Activated CD8-positive, alpha-beta memory T cell treated with anti-CD3 and anti-CD28 coated beads for 36 hours (primary cell): ENCODE measurements around the gene TSPYL4. TPM values are rescaled to one million over a fixed set of nuclear protein-coding genes. Genes with fewer than 3 reads are reported as not detected.

Experiments used
- CTCF ChIA-PET: fragments of 350-600 bp; sonication (Branson Sonifier 250); formaldehyde crosslinking; loops from one replicate; lab custom pipeline; 2021; ENCODE audit warnings: antibody characterized with exemption; lab: Charles Lee
- POLR2A ChIA-PET: fragments of 350-600 bp; sonication (Branson Sonifier 250); formaldehyde crosslinking; loops from one replicate; lab custom pipeline; 2021; ENCODE audit warnings: antibody characterized with exemption; lab: Charles Lee
- total RNA-seq, 2 experiments: library from RNA; stranded (reverse); gene quantifications; one replicate each; pipeline ENCODE4 v1.2.3, GENCODE V29; 2021

Gene TSPYL4
- total RNA-seq, 2 experiments from 2014 or later = 17.2 to 18.2 TPM

DNA sequence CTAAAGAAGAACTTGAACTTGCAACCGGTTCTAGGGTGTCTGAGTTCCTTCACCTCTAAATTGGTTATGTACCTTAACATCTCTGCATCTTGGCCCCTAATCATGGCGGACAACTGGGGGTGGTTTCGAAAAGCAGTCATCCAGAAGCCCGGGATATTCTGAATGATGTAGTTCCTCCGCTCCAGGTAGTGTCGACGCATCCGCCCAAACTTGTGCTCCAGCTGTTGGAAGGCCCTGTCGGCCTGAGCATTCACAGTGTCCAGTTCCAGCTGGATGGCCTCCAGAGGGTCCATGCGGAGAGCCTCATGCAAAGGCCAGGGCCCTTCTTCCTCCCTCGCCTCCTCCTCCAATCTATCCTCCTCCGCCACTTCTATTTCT lies 25.0 kb upstream of the TSPYL4 start:
- ChIA-PET POLR2A (interaction anchor here (0.6 to 1.5 kb wide), 3 partner anchors 10 to 309 kb away, joined by 3 to 8 read pairs (median 3); no protein-coding TSS in a partner anchor), CTCF (interaction anchor here (1.1 kb wide), 1 partner anchor 9 kb away, joined by 4 read pairs; no protein-coding TSS in a partner anchor)

DNA sequence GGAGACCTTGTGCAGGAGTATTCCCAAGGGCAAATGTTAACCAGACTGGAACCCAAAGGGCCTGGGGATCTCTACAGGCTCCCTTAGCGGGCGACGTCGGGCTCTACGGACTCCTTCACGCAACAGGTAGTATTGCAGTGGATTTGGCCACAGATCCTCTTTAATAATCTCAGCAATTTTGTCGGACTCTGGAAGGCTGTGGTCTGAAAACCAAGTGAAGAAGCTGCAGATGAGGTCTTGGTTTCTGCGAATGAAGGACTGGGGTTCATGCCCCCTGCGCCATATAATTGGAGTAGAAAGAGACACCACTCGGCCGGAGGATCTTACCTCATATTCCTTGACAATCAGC lies 24.6 kb upstream of the TSPYL4 start:
- ChIA-PET CTCF (interaction anchor here (1.1 kb wide), 1 partner anchor 9 kb away, joined by 4 read pairs; no protein-coding TSS in a partner anchor), POLR2A (no interaction called here)

- CTCF ChIA-PET = interaction anchor here (0.7 to 1.0 kb wide), 2 partner anchors 10 to 11 kb away, joined by 3 read pairs; no protein-coding TSS in a partner anchor
- POLR2A ChIA-PET = no interaction called here
These were observed 23.2 kb upstream of the TSPYL4 start for GRCh38 chr6:116277124-116277523.

GRCh38 chr6:116271149-116271708 lies 17.4 kb upstream of the TSPYL4 start:
- ChIA-PET POLR2A (no interaction called here), CTCF (no interaction called here)

GRCh38 chr6:116268589-116269293 lies 14.9 kb upstream of the TSPYL4 start:
- POLR2A ChIA-PET = interaction anchor here (2.1 kb wide), 1 partner anchor 11 kb away, joined by 8 read pairs; the partner anchor contains the start of gene TSPYL1
- CTCF ChIA-PET = interaction anchor here (0.8 to 1.2 kb wide), 3 partner anchors 15 to 292 kb away, joined by 3 to 4 read pairs (median 4); partner anchors contain the start of gene TSPYL4

- ChIA-PET POLR2A (interaction anchor here (2.1 kb wide), 1 partner anchor 11 kb away, joined by 8 read pairs; the partner anchor contains the start of gene TSPYL1), CTCF (interaction anchor here (0.8 to 1.0 kb wide), 3 partner anchors 9 to 293 kb away, joined by 3 to 4 read pairs (median 3); no protein-coding TSS in a partner anchor)
These were observed 14.1 kb upstream of the TSPYL4 start for GRCh38 chr6:116267836-116268588.

DNA sequence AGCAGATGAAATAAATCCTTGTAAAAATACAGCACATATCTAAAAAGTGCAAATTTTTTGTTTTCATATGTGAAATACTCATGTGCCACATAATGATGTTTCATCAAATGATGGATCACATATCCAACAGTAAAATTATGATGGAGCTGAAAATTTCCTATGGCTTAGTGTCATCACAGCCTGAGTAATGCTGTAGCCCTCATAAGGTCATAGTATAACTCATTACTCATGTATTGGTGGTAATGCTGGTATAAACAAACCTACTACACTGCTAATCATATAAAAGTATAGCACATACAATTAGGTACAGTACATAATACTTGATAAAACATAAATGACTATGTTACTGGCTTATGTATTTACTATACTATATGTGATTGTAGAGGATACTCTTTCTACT lies 12.9 kb upstream of the TSPYL4 start:
- ChIA-PET POLR2A (no interaction called here), CTCF (interaction anchor here (0.9 kb wide), 1 partner anchor 11 kb away, joined by 3 read pairs; no protein-coding TSS in a partner anchor)

- ChIA-PET CTCF (no interaction called here), POLR2A (interaction anchor here (1.4 kb wide), 1 partner anchor 11 kb away, joined by 6 read pairs; the partner anchor contains the start of gene TSPYL4)
These were observed 11.4 kb upstream of the TSPYL4 start for GRCh38 chr6:116265041-116265829.

- ChIA-PET POLR2A (no interaction called here), CTCF (interaction anchor here (0.6 kb wide), 1 partner anchor 44 kb away, joined by 4 read pairs; no protein-coding TSS in a partner anchor)
These were observed 9.5 kb upstream of the TSPYL4 start for GRCh38 chr6:116263353-116263752.

- CTCF ChIA-PET = no interaction called here
- POLR2A ChIA-PET = no interaction called here
These were observed 4.6 kb upstream of the TSPYL4 start for GRCh38 chr6:116258520-116258919.

- CTCF ChIA-PET = no interaction called here
- POLR2A ChIA-PET = no interaction called here
These were observed 2.8 kb upstream of the TSPYL4 start for GRCh38 chr6:116256694-116257093.

DNA sequence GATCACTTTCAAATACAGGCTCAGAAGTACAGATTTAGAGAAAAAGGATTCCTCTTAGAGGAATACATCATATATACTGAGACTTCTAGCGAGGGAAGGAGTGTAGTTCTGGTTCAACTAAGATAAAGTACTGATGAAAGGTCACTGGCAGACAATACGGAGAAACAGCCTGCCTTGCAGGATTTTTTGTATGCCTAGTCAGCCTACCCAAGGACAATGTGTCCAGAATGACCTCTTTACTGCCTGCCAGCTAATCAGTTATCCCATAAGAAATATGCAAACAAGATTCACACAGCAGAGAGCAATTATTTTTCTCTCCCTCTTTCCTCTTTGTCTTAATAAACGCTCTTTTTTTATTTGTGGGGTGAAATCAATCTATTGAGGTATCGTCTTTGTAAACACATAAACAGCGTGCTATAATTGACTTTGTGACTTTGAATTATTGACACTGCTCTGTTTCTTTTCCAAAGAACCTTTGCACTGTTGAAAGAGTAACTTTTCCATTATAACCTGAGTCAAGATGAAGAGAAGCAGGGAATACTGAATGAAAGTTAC lies 1.4 kb upstream of the TSPYL4 start:
- ChIA-PET POLR2A (no interaction called here), CTCF (no interaction called here)

- POLR2A ChIA-PET = interaction anchor here (0.6 to 1.4 kb wide), 3 partner anchors 11 to 317 kb away, joined by 3 to 6 read pairs (median 5); partner anchors contain the start of genes RWDD1 and TSPYL1
- CTCF ChIA-PET = interaction anchor here (1.0 to 1.8 kb wide), 2 partner anchors 15 to 307 kb away, joined by 3 to 4 read pairs; no protein-coding TSS in a partner anchor
These were observed 602 bp upstream of the TSPYL4 start for GRCh38 chr6:116254297-116255056.

GRCh38 chr6:116253188-116253504 lies 729 bp downstream of the TSPYL4 start:
- ChIA-PET POLR2A (no interaction called here), CTCF (interaction anchor here (1.8 kb wide), 1 partner anchor 16 kb away, joined by 4 read pairs; no protein-coding TSS in a partner anchor)

- ChIA-PET CTCF (no interaction called here), POLR2A (no interaction called here)
These were observed 2.1 kb downstream of the TSPYL4 start for GRCh38 chr6:116251568-116252384.

GRCh38 chr6:116248577-116248976 lies 5.3 kb downstream of the TSPYL4 start:
- ChIA-PET POLR2A (no interaction called here), CTCF (no interaction called here)

- ChIA-PET CTCF (no interaction called here), POLR2A (no interaction called here)
These were observed 6.6 kb downstream of the TSPYL4 start for GRCh38 chr6:116247285-116247684.
